Inflammatory macrophage treated with lipopolysaccharide for 4 hours (primary cell): Measurements from ENCODE around the gene ABCA10.
"Not testable (repeated sequence)": the region's sequence is repeated elsewhere in the genome, so short reads cannot be mapped to it uniquely, and the experiment has no call there.

Experiments
- DNase-seq: peaks from one replicate; pipeline ENCODE4 v3.0.0-alpha.2; 2020

Gene ABCA10

DNA sequence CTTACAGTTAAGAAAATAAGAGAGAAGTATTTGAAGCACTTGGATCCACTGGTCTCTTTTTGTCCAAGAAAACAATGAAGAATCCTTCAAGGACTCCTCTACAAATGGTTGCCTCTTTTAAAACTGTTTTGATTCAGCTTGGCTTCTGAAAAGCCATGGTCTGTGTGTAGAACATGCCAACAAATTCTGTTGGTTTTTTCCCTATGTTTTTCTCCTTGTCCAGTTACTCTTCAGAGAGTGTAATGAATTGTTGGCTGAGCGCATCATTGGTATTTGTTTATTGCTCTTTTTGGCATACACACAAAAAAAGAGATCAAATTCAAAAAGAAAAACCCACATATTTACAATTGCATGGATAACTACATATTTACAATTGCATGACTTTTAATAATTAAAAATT lies at the start of gene ABCA10:
ABCA10 (minus strand) TSS at position 249 of the 400 bp plus-strand sequence. CDS start 3,466 bp downstream, outside the sequence.
- no peak for DNase-seq

GRCh38 chr17:69276279-69276678 lies 47.7 kb upstream of the ABCA10 start:
- not testable (repeated sequence) for DNase-seq

GRCh38 chr17:69275751-69276150 lies 47.1 kb upstream of the ABCA10 start:
- no peak for DNase-seq

GRCh38 chr17:69271023-69271422 lies 42.4 kb upstream of the ABCA10 start:
- no peak for DNase-seq

- peak; percentile 81 for DNase-seq
Observed at GRCh38 chr17:69269131-69269998, 40.7 kb upstream of the ABCA10 start.

GRCh38 chr17:69268543-69269014 lies 40.0 kb upstream of the ABCA10 start:
- DNase-seq: peak; percentile 35

DNA sequence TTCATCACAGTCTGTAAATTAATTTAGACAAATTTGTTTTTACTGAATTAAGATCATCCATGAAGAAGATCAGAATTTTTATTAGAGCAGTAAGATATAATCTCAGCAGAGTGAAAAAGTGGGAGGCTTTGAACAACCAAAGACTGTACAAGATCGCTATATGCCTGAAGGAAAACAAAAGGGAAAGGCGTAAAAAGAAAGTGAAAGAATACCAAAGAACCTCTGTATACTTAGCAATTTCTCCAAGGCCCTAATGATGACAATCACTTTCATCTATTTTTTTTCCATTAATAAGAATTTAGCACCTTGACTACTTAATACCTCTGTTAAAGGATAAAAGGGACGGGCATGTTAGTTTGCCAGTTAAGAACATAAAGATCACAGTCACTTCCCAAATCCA lies 38.6 kb upstream of the ABCA10 start:
- DNase-seq: no peak

DNA sequence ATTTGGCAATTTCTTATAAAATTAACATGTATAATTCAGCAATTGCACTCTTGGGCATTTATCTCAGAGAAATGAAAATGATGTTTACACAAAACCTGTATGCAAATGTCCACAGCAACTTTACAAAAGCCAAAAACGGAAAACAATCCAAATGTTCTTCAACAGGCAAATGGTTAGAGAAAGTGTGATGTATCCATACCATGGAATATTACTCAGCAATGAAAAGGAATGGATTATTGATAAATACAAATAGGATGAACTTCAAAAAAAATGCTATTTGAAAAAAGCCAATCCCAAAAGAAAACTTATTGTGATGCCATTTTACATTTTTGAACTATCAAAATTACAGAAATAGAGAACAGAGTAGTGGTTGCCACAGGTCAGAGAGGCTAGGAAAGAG lies 37.2 kb upstream of the ABCA10 start:
- no peak for DNase-seq

- no peak for DNase-seq
Observed at GRCh38 chr17:69254187-69254586, 25.6 kb upstream of the ABCA10 start.

DNA sequence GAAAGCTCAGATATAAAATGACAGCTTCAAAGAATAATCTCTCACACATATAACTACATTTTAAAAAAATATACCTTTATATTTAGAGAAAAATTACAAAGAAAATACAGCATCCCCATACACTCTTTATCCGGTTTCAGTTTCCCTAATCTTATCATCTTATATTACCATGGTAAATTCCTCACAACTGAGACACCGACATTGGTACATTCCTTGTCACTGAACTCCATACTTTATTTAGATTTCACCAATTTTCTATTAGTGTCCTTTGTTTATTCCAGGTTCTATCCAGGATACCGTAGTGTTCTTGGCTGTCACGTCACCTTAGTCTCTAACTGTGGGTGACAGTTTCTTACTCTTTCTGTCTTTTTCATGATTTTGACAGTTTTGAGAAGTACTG lies 22.0 kb upstream of the ABCA10 start:
- no peak for DNase-seq

- DNase-seq: peak; percentile 68
Observed at GRCh38 chr17:69246726-69247375, 18.2 kb upstream of the ABCA10 start.

GRCh38 chr17:69246202-69246601 lies 17.6 kb upstream of the ABCA10 start:
- DNase-seq: no peak

- DNase-seq: no peak
Observed at GRCh38 chr17:69245617-69246016, 17.0 kb upstream of the ABCA10 start.

DNA sequence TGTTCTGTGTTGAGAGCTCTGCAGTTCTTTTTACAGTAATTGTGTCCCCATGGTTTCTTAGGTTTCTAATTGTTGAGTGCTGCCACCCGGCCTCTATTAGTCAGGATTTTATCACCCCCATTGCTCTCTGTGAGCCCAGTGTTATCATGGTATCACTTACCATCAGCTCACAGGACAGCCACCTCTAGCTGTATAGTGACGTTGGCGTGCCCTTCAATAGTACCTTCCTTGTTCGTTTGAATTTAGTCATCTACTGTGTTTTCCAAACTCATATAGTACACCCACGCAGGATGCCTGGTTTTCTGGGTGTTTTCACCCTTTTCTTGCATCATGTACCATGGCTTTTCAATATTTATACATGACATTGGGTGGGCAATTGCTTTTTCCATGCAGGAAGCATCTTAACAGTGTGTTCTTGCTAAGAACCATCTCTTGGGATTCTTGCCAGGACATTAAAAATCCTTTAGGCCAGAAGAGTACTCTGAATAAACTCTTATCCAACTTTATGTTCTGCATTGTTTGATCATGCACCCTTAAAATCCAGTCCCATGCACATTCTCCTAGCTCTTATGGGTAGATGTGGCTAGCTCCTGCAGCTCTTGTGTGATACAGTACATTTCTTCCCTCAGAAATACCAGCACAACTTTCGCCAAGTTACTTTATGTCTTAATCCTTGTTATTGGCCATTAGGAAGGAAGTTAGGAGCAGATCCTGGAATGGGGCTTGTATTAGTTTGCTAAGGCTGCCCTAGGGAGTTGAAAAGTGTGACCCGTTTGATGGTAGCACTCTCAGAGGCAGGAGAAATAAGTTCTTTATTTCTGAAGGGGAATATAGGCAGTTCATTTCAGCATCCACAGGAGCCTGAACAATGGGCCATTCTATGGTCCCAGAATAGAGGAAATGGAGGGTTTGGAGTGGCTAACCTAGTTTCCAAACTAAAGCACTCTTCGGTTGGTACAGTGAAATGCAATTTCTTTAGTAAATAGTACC lies 11.3 kb upstream of the ABCA10 start:
- no peak for DNase-seq

DNA sequence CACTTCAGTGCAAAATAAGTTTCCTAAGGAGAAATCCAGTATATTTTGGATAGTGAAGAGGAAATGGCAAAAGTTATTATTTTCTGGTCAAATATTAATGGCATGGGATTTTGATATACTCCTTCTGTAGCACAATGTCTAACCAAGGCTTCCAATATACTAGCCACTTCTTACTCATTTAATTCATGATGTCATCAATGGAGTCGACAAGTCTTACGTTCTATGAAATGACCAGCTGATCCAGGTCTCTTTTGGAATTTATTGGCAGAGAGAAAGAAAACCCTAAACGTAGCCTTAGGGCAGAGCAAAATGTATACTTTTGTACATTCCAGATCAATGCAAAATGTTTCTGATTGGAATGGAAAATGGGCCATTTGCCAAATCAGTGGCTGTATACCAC lies 8.3 kb upstream of the ABCA10 start:
- DNase-seq: no peak

GRCh38 chr17:69236464-69236863 lies 7.8 kb upstream of the ABCA10 start:
- no peak for DNase-seq

DNA sequence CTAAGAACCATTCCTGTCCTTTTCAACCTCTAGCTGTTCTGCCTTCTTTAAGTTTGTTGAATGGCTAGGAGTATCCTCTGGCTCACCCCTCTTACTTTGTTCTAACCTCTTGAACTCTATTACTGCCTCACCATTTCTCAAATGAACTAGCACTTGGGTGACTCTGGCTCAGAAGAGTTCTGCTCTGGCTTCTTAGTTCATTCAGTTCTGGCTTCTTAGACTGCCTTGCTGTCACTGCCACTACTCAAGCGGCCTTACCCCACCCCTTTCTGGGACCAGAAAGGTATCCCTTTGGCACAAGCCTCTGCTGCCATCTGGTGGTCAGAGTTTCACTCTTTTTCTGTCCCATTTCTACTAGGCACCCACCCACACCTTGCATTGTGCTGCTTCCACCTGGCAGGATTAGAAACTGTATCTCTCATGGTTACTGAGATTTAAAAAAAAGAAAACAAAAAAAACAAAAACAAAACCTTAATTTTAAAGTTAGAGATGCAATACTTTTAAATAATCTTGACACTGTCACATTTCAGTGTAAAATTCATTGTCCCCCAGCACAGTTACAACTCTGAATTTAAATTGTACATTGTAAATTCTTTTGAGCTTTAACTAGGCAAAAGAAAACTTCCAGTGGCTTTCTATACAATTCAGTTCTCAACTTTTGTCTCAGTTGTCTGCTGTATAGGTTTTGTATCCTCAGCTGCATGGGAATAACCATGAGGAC lies 6.9 kb upstream of the ABCA10 start:
- DNase-seq: peak; percentile 89

DNA sequence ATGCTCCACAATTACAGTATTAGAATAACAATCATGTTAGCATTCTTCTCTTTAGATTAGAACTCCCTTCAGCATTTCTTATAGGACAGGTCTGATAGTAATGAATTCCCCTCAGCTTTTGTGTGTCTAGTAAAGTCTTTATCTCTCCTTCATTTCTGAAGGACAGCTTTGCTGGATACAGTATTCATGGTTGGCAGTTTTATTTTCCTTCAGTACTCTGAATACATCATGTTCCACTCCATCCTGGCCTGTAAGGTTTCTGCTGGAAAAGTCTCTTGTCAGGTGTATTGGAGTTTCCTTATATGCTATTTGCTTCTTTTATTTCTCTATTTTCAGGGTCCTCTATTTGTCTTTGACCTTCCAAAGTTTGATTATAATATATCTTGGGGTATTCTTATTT lies 4.0 kb upstream of the ABCA10 start:
- DNase-seq: no peak

GRCh38 chr17:69231521-69231920 lies 2.9 kb upstream of the ABCA10 start:
- DNase-seq: no peak

- DNase-seq: no peak
Observed at GRCh38 chr17:69230939-69231338, 2.3 kb upstream of the ABCA10 start.

DNA sequence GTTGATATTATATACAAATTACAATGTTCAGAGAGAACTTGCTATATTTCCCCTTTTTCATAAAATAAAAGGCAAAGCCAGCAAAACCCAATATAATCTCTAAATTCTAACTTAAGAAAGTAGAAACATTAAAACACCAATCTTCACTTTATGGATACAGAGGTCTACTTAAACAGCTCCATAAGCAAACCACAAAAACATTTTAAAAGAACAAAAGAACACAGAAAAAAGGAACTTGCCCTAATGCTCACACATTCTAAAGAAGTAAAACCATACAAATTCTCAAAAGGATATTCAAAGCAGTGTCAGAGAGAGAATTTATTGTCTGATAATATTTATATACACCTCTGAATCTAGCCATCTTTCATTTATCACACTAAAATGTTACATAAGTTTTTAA lies 606 bp downstream of the ABCA10 start:
- DNase-seq: no peak

DNA sequence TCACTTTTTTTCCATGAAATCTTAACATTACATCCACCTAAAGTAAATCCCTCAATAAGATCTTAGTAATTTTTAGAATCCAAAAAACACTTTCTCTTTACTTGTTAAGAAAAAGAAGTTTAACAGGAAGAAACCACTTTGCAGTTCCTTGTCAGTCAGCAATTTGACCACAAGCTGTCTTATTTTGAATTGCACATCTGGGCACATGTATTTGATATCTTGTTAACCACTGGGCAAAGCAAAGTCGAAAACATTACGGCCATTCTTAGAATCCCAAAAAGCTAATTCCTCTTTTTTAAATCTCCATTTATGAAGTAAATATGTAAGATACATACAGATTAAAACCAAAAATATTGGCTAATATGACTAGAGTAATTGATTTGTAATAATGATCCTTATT lies 1.1 kb downstream of the ABCA10 start:
- peak; percentile 47 for DNase-seq
